GM12878 (cell line): ENCODE results near the gene CALHM1. TPM values are rescaled to one million over a fixed set of nuclear protein-coding genes. Genes with fewer than 3 reads are reported as not detected.

Experiments used
- ATF7 ChIP-seq: fragments of 450-650 bp; IDR thresholded peaks from 2 replicates; pipeline ENCODE4 v1.6.1; 2016; ENCODE audit warnings: low read depth, mild to moderate bottlenecking
- BCL11A ChIP-seq: IDR thresholded peaks from 2 replicates; pipeline ENCODE4 v1.6.1; 2011; ENCODE audit warnings: low read depth, low read length
- BRCA1 ChIP-seq: IDR thresholded peaks from 2 replicates; pipeline ENCODE4 v1.6.1; 2011; ENCODE audit warnings: low read depth, low read length, improper control_type of control experiment
- CHD4 ChIP-seq: fragments of 200-600 bp; sonication (generic); IDR thresholded peaks from 2 replicates; pipeline ENCODE4 v1.6.1; 2016; ENCODE audit warnings: mild to moderate bottlenecking
- EED ChIP-seq: sonication (generic); IDR thresholded peaks from 2 replicates; pipeline ENCODE4 v1.6.1; 2016; ENCODE audit warnings: antibody characterized with exemption, low read depth
- FOS ChIP-seq: IDR thresholded peaks from 3 replicates; pipeline ENCODE4 v1.6.1; 2011; ENCODE audit warnings: borderline replicate concordance; ENCODE audit not compliant: insufficient read length; ENCODE audit errors: extremely low read depth
- FOXK2 ChIP-seq: fragments of 450-650 bp; IDR thresholded peaks from 2 replicates; pipeline ENCODE4 v1.6.1; 2017; ENCODE audit warnings: mild to moderate bottlenecking, moderate library complexity
- HCFC1 ChIP-seq: fragments of 150-350 bp; IDR thresholded peaks from 2 replicates; pipeline ENCODE4 v1.6.1; 2014; ENCODE audit warnings: low read length
- MXI1 ChIP-seq: fragments of 150-350 bp; IDR thresholded peaks from 2 replicates; pipeline ENCODE4 v1.6.1; 2011; ENCODE audit warnings: low read depth, mild to moderate bottlenecking, inconsistent platforms, low read length, improper control_type of control experiment
- NFIC ChIP-seq: IDR thresholded peaks from 2 replicates; pipeline ENCODE4 v1.6.1; 2012; ENCODE audit warnings: low read depth, mild to moderate bottlenecking, inconsistent platforms, low read length, moderate library complexity
- NFXL1 ChIP-seq: fragments of 450-650 bp; IDR thresholded peaks from 2 replicates; pipeline ENCODE4 v1.6.1; 2017; ENCODE audit warnings: antibody characterized with exemption, mild to moderate bottlenecking, borderline replicate concordance
- NFYA ChIP-seq: IDR thresholded peaks from 2 replicates; pipeline ENCODE4 v1.6.1; 2011; ENCODE audit warnings: low read depth, mild to moderate bottlenecking, low read length, improper control_type of control experiment, borderline replicate concordance
- PAX5 ChIP-seq: IDR thresholded peaks from 2 replicates; pipeline ENCODE4 v1.6.1; 2011; ENCODE audit warnings: low read depth, low read length, borderline replicate concordance
- POLR2A ChIP-seq: IDR thresholded peaks from 2 replicates; pipeline ENCODE4 v1.6.1; 2011; ENCODE audit warnings: low read depth, mild to moderate bottlenecking, low read length
- POLR2AphosphoS2 ChIP-seq: IDR thresholded peaks from 2 replicates; pipeline ENCODE4 v1.6.1; 2011; ENCODE audit warnings: low read depth, mild to moderate bottlenecking, low read length, improper control_type of control experiment, moderate library complexity
- RELA ChIP-seq: fragments of 450-650 bp; IDR thresholded peaks from 2 replicates; pipeline ENCODE4 v1.8.0; 2014; ENCODE audit warnings: borderline replicate concordance; ENCODE audit not compliant: partially characterized antibody
- REST ChIP-seq: IDR thresholded peaks from 2 replicates; pipeline ENCODE4 v1.6.1; 2012; ENCODE audit warnings: mild to moderate bottlenecking, low read depth, low read length
- SIN3A ChIP-seq: IDR thresholded peaks from 2 replicates; pipeline ENCODE4 v1.6.1; 2012; ENCODE audit warnings: low read depth, low read length, improper control_type of control experiment
- SPI1 ChIP-seq: IDR thresholded peaks from 2 replicates; pipeline ENCODE4 v1.6.1; 2011; ENCODE audit warnings: low read depth, mild to moderate bottlenecking, low read length, moderate library complexity, borderline replicate concordance; ENCODE audit not compliant: insufficient read depth
- SREBF1 ChIP-seq: IDR thresholded peaks from 2 replicates; pipeline ENCODE4 v1.6.1; 2012; ENCODE audit warnings: mild to moderate bottlenecking, low read length
- STAT1 ChIP-seq: fragments of 450-650 bp; conservative IDR thresholded peaks from 2 replicates; pipeline ENCODE4 v1.6.1; 2014; ENCODE audit warnings: antibody characterized with exemption, mild to moderate bottlenecking
- ZNF24 ChIP-seq: fragments of 450-650 bp; IDR thresholded peaks from 2 replicates; pipeline ENCODE4 v1.6.1; 2017; ENCODE audit warnings: antibody characterized with exemption, mild to moderate bottlenecking
- ZNF592 ChIP-seq: fragments of 450-650 bp; IDR thresholded peaks from 2 replicates; pipeline ENCODE4 v1.6.1; 2017; ENCODE audit warnings: mild to moderate bottlenecking, moderate library complexity
- ZNF622 ChIP-seq: fragments of 450-650 bp; IDR thresholded peaks from 2 replicates; pipeline ENCODE4 v1.6.1; 2017; ENCODE audit warnings: mild to moderate bottlenecking, inconsistent platforms
- ZZZ3 ChIP-seq: IDR thresholded peaks from 2 replicates; pipeline ENCODE4 v1.6.1; 2011; ENCODE audit warnings: low read depth; ENCODE audit not compliant: control insufficient read depth, insufficient read length
- polyA plus RNA-seq, 11 experiments: library from polyadenylated mRNA; depleted of rRNA in 4 of 11; unstranded in 6 of 11; stranded (reverse) in 5 of 11; fragments of >200 nt; fragmentation: Nextera tagmentation in 4 of 11; fragmentation: Illumina TruSeq in 1 of 11; extraction: Ambion mirVana in 4 of 11; extraction: Trizol in 1 of 11; gene quantifications; 1 replicate in 1 of 11; 2 replicates in 10 of 11; pipeline versions ENCODE4 v1.2.1 to v1.2.3, GENCODE V29; 2011 to 2016; ENCODE audit warnings: inconsistent platforms in 2 of 11, missing spikeins in 2 of 11, low read depth in 1 of 11
- total RNA-seq, 4 experiments: library from RNA; depleted of rRNA in 3 of 4; stranded (reverse); fragments of >200 nt in 3 of 4; fragmentation: Illumina TruSeq in 1 of 4; extraction: Trizol in 1 of 4; gene quantifications; 2 replicates each; pipeline versions ENCODE4 v1.2.1 to v1.2.3, GENCODE V29; 2013 to 2021
- TF ChIP-seq, protein P1 (sequence below): fragments of 450-650 bp; IDR thresholded peaks from 2 replicates; pipeline ENCODE4 v1.6.1; 2016; ENCODE audit warnings: mild to moderate bottlenecking

CALHM1 gene
- total and polyA plus RNA-seq, 10 of the 15 experiments (the other 5 are each of a cell fraction or from before 2014, with no cell fraction given), result 0.05 to 1.7 (median 0.17) TPM

GRCh38 chr10:103504181-103504783 lies 45.6 kb upstream of the CALHM1 start (continued):
- TF ChIP-seq REST, result no peak
- no peak for TF ChIP-seq FOS
- no peak for TF ChIP-seq FOXK2
- TF ChIP-seq PAX5, result no peak
- peak; percentile 66; the same call in 1 of the 2 replicates for TF ChIP-seq ATF7
- no peak for TF ChIP-seq ZZZ3
- TF ChIP-seq SPI1, result 0 out of 2 replicates have a peak, but pooled peaks have one; percentile 7
- 0 out of 2 replicates have a peak, but pooled peaks have one; percentile 45 for TF ChIP-seq NFIC
- no peak for TF ChIP-seq POLR2A
- no peak for TF ChIP-seq STAT1
- TF ChIP-seq ZNF592, result no peak
- TF ChIP-seq SIN3A, result no peak
- TF ChIP-seq MXI1, result no peak
- no peak for TF ChIP-seq HCFC1
- TF ChIP-seq BRCA1, result no peak
- no peak for TF ChIP-seq ZNF622
- TF ChIP-seq EED, result no peak
- no peak for TF ChIP-seq RELA
- no peak for TF ChIP-seq NFYA
- no peak for TF ChIP-seq BCL11A
- TF ChIP-seq SREBF1, result no peak
- TF ChIP-seq POLR2AphosphoS2, result no peak
- TF ChIP-seq NFXL1, result no peak
- TF ChIP-seq CHD4, result no peak
- TF ChIP-seq, protein P1, sequence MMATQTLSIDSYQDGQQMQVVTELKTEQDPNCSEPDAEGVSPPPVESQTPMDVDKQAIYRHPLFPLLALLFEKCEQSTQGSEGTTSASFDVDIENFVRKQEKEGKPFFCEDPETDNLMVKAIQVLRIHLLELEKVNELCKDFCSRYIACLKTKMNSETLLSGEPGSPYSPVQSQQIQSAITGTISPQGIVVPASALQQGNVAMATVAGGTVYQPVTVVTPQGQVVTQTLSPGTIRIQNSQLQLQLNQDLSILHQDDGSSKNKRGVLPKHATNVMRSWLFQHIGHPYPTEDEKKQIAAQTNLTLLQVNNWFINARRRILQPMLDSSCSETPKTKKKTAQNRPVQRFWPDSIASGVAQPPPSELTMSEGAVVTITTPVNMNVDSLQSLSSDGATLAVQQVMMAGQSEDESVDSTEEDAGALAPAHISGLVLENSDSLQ, result peak; percentile 54
- TF ChIP-seq ZNF24, result no peak
